ENCODE data around the gene TRABD2B.

- TF ChIP-seq NR3C1 (CRISPR knock-in tag; conservative IDR thresholded peaks at IDR 0.05; ENCODE audit: low read depth) (no peak), CTCF (IDR thresholded peaks at IDR 0.05) (no peak), AFF4 (CRISPR knock-in tag; IDR thresholded peaks at IDR 0.05; ENCODE audit: borderline replicate concordance) (no peak), JUN (CRISPR knock-in tag; IDR thresholded peaks at IDR 0.05) (no peak), ZNF416 (CRISPR knock-in tag; IDR thresholded peaks at IDR 0.05) (no peak), KAT7 (CRISPR knock-in tag; IDR thresholded peaks at IDR 0.05; ENCODE audit: borderline replicate concordance) (no peak), GABPB1 (CRISPR knock-in tag; IDR thresholded peaks at IDR 0.05) (no peak), ETV6 (CRISPR knock-in tag; IDR thresholded peaks at IDR 0.05) (no peak), ARID4B (CRISPR knock-in tag; IDR thresholded peaks at IDR 0.05; ENCODE audit: borderline replicate concordance) (no peak)
- TF ChIP-seq, protein P1, sequence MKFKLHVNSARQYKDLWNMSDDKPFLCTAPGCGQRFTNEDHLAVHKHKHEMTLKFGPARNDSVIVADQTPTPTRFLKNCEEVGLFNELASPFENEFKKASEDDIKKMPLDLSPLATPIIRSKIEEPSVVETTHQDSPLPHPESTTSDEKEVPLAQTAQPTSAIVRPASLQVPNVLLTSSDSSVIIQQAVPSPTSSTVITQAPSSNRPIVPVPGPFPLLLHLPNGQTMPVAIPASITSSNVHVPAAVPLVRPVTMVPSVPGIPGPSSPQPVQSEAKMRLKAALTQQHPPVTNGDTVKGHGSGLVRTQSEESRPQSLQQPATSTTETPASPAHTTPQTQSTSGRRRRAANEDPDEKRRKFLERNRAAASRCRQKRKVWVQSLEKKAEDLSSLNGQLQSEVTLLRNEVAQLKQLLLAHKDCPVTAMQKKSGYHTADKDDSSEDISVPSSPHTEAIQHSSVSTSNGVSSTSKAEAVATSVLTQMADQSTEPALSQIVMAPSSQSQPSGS (CRISPR knock-in tag; IDR thresholded peaks at IDR 0.05; ENCODE audit: borderline replicate concordance, low read depth): no peak
Observed at GRCh38 chr1:47965816-47966215, 31.4 kb downstream of the TRABD2B start.

All from WTC11 (cell line).